ENCODE results near the gene IL20RB. TPM values are rescaled to one million over a fixed set of nuclear protein-coding genes. Genes with fewer than 3 reads are reported as not detected.

The IL20RB gene
- total RNA-seq, 1 donor from 2014 or later: 1.8 TPM

- Mint-ChIP-seq H3K27me3 (ENCODE audit: unreplicated experiment) (no peaks in the 10 kb centered on the region), H3K4me3 (ENCODE audit: unreplicated experiment) (no peak overlapping the region), H3K4me1 (ENCODE audit: low read depth, unreplicated experiment) (no peaks in the 10 kb centered on the region), H3K36me3 (ENCODE audit: unreplicated experiment) (peaks cover 14% of the 10 kb centered on the region), H3K9me3 (ENCODE audit: unreplicated experiment) (no peaks in the 10 kb centered on the region), H3K27ac (ENCODE audit: unreplicated experiment) (no peak overlapping the region)
- TF ChIP-seq CTCF (IDR thresholded peaks at IDR 0.05; ENCODE audit: partially characterized antibody, unreplicated experiment): no peak
- DNase-seq: no peak
Observed at GRCh38 chr3:136932978-136933772, 24.6 kb upstream of the IL20RB start.

- Mint-ChIP-seq H3K36me3 (ENCODE audit: unreplicated experiment) (peaks cover 14% of the 10 kb centered on the region), H3K27me3 (ENCODE audit: unreplicated experiment) (no peaks in the 10 kb centered on the region), H3K4me3 (ENCODE audit: unreplicated experiment) (no peak overlapping the region), H3K9me3 (ENCODE audit: unreplicated experiment) (no peaks in the 10 kb centered on the region), H3K4me1 (ENCODE audit: low read depth, unreplicated experiment) (no peaks in the 10 kb centered on the region), H3K27ac (ENCODE audit: unreplicated experiment) (no peak overlapping the region)
- DNase-seq: no peak
- no peak for TF ChIP-seq CTCF (IDR thresholded peaks at IDR 0.05; ENCODE audit: partially characterized antibody, unreplicated experiment)
Observed at GRCh38 chr3:136937175-136937574, 20.6 kb upstream of the IL20RB start.

- TF ChIP-seq CTCF (IDR thresholded peaks at IDR 0.05; ENCODE audit: partially characterized antibody, unreplicated experiment): no peak
- Mint-ChIP-seq H3K9me3 (ENCODE audit: unreplicated experiment) (peaks cover 1% of the 10 kb centered on the region), H3K36me3 (ENCODE audit: unreplicated experiment) (peaks cover 14% of the 10 kb centered on the region), H3K27ac (ENCODE audit: unreplicated experiment) (no peak overlapping the region), H3K27me3 (ENCODE audit: unreplicated experiment) (no peaks in the 10 kb centered on the region), H3K4me3 (ENCODE audit: unreplicated experiment) (no peak overlapping the region), H3K4me1 (ENCODE audit: low read depth, unreplicated experiment) (peaks cover 5% of the 10 kb centered on the region)
- no peak for DNase-seq
Observed at GRCh38 chr3:136937851-136938250, 19.9 kb upstream of the IL20RB start.

- Mint-ChIP-seq H3K27me3 (ENCODE audit: unreplicated experiment) (no peaks in the 10 kb centered on the region), H3K4me3 (ENCODE audit: unreplicated experiment) (no peak overlapping the region), H3K36me3 (ENCODE audit: unreplicated experiment) (peaks cover 14% of the 10 kb centered on the region), H3K9me3 (ENCODE audit: unreplicated experiment) (peaks cover 1% of the 10 kb centered on the region), H3K4me1 (ENCODE audit: low read depth, unreplicated experiment) (peaks cover 10% of the 10 kb centered on the region), H3K27ac (ENCODE audit: unreplicated experiment) (no peak overlapping the region)
- no peak for DNase-seq
- no peak for TF ChIP-seq CTCF (IDR thresholded peaks at IDR 0.05; ENCODE audit: partially characterized antibody, unreplicated experiment)
Observed at GRCh38 chr3:136938334-136938733, 19.4 kb upstream of the IL20RB start.

- Mint-ChIP-seq H3K27ac (ENCODE audit: unreplicated experiment) (no peak overlapping the region), H3K36me3 (ENCODE audit: unreplicated experiment) (peaks cover 14% of the 10 kb centered on the region), H3K27me3 (ENCODE audit: unreplicated experiment) (peaks cover 2% of the 10 kb centered on the region), H3K4me1 (ENCODE audit: low read depth, unreplicated experiment) (peaks cover 14% of the 10 kb centered on the region), H3K9me3 (ENCODE audit: unreplicated experiment) (peaks cover 5% of the 10 kb centered on the region), H3K4me3 (ENCODE audit: unreplicated experiment) (no peak overlapping the region)
- no peak for DNase-seq
- no peak for TF ChIP-seq CTCF (IDR thresholded peaks at IDR 0.05; ENCODE audit: partially characterized antibody, unreplicated experiment)
Observed at GRCh38 chr3:136939489-136939888, 18.3 kb upstream of the IL20RB start.

All from glutamatergic neuron (in vitro differentiated cells).